GM18520 (cell line): Measurements from ENCODE around the gene AOAH.

Experiments
- ATAC-seq: cut with Tn5 transposase; IDR thresholded peaks from one replicate; pipeline ENCODE4 v1.9.1; 2021; ENCODE audit not compliant: unreplicated experiment

The AOAH gene

GRCh38 chr7:36605261-36606051 lies 118.8 kb downstream of the AOAH start:
- ATAC-seq: no peak

DNA sequence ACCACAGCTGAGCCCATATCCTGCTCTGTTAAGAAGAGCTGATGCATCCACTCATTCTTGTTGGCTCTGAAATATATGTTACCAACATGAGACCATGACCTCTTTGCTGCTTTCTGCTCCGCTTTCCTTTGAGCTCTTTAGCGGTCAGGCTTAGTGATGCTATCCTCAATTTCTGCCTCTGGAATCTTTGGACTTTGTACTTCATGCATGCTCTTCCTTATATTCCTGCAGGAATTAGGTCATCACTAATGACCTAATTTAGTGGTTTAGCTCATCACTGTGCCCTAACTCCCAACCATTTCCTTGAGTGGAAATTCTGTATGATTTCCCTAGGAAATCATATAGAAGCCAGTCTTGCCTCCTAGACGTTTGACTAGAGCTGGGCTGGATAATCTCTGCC lies 119.5 kb downstream of the AOAH start:
- no peak for ATAC-seq

GRCh38 chr7:36602934-36603887 lies 121.1 kb downstream of the AOAH start:
- no peak for ATAC-seq

GRCh38 chr7:36602511-36602910 lies 121.8 kb downstream of the AOAH start:
- no peak for ATAC-seq

GRCh38 chr7:36601601-36602000 lies 122.7 kb downstream of the AOAH start:
- ATAC-seq: no peak

GRCh38 chr7:36600869-36601530 lies 123.3 kb downstream of the AOAH start:
- ATAC-seq: no peak

DNA sequence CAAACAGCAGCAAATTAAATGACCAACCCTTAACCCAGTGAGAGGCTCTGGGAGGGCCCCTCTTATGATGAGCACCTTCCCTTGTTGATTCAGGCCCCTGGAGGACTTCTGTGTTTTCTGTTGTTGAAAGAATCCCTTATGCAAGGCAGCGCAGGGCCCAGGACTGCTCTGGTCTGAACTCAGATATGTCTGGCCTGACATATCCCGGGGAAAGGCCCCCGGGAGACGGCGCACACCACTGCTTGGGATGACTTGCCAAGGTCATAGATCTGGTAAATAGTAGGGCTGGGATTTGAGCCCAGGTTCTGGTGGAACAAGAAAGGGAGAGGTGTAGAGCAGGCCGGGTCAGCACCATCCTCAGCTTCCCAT lies 124.0 kb downstream of the AOAH start:
- ATAC-seq: no peak

DNA sequence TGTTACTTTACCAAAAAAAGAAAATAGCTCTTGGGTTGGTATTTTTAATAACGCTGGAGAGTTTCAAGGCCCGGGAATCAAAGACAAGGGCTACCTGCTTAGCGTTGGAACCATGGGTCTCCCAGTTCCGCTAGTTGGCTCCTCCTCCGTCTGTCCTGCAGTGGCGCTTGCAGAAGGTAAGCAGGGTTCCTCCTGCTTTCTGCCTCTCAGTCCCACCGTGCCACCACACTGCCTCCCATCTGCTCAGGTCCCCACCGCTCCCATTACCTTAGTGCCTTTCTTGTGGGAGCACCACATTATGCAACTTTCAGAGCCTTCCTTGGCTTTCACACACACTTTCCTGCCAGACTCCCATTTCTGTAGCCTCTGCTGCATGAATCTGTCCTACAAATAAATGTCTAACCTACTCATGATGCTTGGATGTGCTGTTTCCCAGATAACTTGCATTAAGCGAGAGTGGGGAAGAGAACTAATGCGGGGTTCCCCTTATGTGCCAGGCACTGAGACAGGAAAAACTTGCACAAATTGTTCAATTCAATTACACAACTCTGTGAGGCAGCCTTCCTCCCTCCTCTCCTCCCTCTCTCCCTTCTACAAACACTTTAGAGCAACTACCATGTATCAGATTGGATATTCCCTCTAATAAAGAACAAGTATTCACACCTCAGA lies 124.5 kb downstream of the AOAH start:
- no peak for ATAC-seq

DNA sequence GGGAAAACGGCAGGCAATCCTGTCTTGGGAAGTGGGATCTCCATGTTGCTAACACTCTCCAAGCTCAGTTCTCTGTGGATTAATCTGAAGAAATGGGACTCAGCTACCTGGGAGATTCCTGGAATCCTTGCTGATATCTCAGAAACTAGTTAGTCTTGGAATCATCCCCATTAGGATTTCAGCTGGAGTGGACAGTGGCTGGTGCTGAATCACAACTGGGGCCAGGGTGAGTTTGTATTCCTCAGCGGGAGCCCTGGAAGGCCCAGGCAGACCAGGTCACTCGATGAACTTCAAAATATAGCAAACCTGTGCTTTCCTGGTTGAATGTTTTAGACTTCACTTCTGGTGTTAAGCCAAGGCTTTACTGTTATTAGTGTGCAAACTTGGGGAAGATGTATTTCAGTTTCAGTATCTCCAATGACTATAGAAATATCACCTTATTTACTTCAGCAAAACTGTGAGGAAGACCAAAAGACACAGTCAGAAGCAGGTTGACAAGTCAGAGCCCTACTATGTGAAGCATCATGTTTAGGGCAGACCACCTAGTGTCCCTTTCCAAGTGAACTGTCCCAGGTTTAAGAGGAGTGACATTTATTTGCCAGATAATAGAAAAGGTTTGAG lies 126.1 kb downstream of the AOAH start:
- ATAC-seq: no peak

- ATAC-seq: no peak
Measured at GRCh38 chr7:36597090-36597773, 127.1 kb downstream of the AOAH start.

DNA sequence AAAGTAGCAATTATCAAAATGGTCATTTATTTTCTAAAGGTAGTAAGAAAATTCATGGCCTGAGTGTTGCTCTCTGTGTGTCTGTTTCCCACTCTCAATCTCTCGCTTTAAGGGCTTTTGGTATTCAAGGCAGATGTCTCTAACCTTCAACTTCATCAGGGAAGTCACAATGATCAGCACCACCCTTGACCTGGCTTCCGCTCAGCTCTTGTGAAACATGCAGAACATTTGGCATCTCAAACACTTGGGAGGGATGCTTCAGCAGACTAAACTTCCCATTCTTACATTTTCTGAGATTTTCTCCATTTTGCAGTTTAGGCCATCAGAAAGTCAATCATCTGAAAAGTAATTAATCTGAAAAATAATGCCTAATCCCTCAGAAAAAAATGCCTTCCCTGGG lies 129.8 kb downstream of the AOAH start:
- ATAC-seq: no peak

DNA sequence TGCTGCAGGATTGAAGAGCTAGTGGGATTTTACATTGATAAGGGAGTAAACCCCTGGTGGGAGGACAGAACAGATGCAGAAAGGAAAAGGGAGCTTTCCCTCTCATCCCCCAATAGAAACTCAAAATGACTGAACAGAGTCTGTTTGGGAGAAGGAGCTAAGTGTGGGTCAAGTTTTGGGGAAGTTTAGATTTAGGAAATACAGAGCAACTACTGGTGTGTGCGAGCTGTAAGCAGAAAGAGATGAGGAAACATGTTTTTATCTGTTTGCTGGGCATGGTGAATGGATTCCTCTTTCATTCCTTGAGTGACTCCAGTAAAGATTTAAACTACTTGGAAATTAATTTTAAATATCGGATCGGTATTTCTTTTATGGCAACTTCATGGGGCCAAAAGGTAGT lies 132.7 kb downstream of the AOAH start:
- no peak for ATAC-seq

DNA sequence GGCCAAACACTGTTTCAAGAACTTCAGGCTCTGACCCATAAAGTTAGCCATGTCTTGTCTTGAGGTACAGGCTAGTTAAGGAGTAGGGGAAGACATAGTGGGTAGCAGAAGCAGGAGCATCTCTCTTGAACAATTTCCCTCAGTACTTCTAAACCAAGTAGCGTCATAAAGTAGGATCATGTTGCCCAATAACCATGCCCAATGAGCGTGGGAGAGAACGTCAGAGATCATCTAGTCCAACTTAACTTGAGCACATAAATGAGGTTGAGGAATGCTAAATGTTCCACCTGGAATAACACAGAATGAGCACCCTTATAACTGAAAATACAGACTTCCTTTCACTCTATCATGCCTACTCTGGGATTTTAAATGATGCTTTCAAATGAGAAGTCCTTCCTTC lies 134.9 kb downstream of the AOAH start:
- no peak for ATAC-seq

- ATAC-seq: no peak
Measured at GRCh38 chr7:36583318-36583717, 141.0 kb downstream of the AOAH start.

- ATAC-seq: no peak
Measured at GRCh38 chr7:36575832-36576231, 148.5 kb downstream of the AOAH start.

GRCh38 chr7:36573066-36573465 lies 151.2 kb downstream of the AOAH start:
- ATAC-seq: no peak

GRCh38 chr7:36571190-36571560 lies 153.1 kb downstream of the AOAH start:
- no peak for ATAC-seq

GRCh38 chr7:36570528-36571189 lies 153.6 kb downstream of the AOAH start:
- ATAC-seq: no peak

DNA sequence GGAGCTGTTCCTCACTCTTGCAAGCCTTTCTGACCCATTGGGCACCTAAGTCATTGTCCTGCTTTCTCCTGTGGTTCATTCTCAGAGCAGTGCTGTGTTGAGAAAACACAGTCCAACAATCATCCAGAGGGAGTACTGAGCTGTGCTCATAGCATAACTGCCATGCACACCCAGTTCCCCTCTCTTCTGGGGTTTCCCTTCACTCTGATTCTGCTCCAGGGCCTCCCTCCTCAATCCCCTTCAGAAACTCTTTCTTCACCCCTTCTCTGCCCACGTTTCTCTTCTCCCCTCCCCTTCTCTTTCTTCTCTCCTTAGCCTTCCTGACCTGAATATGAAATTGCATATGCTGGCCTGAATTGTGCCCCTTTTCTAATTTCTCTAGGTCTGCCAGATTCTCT lies 155.8 kb downstream of the AOAH start:
- no peak for ATAC-seq
